SU-DHL-6 (cell line): ENCODE results near the gene GLI3.

Experiments
- H2AFZ ChIP-seq: fragments of 200-600 bp; sonication (generic); 2 replicates; pipeline ENCODE4 v1.6.1; 2014; ENCODE audit warnings: low read depth, mild to moderate bottlenecking, moderate library complexity, mixed read lengths, antibody characterized with exemption, low read length; ENCODE audit not compliant: severe bottlenecking
- H3F3A ChIP-seq: fragments of 200-600 bp; shearing (Covaris generic); 2 replicates; pipeline ENCODE4 v1.6.0; 2016; ENCODE audit warnings: antibody characterized with exemption, mild to moderate bottlenecking; ENCODE audit not compliant: insufficient read depth
- H3K27ac ChIP-seq: fragments of 200-600 bp; sonication (generic); 2 replicates; pipeline ENCODE4 v1.5.1; 2016; ENCODE audit warnings: low read depth, mild to moderate bottlenecking, low read length, moderate library complexity, mixed read lengths
- H3K27me3 ChIP-seq: fragments of 200-600 bp; sonication (generic), shearing (Covaris generic); 2 replicates; pipeline ENCODE4 v1.6.0; 2014; ENCODE audit warnings: mild to moderate bottlenecking, low read length
- H3K36me3 ChIP-seq: fragments of 200-600 bp; sonication (generic); 2 replicates; pipeline ENCODE4 v1.6.1; 2014; ENCODE audit warnings: mild to moderate bottlenecking, low read length, mixed read lengths
- H3K4me2 ChIP-seq: fragments of 300-600, 200-600 bp; shearing (Covaris generic), sonication (generic); 2 replicates; pipeline ENCODE4 v1.6.0; 2014; ENCODE audit warnings: low read length, low read depth, mild to moderate bottlenecking; ENCODE audit not compliant: poor library complexity, severe bottlenecking
- H3K4me3 ChIP-seq: fragments of 200-600 bp; sonication (generic); 2 replicates; pipeline ENCODE4 v1.5.1; 2014; ENCODE audit warnings: antibody characterized with exemption, low read length, mild to moderate bottlenecking, mixed read lengths; ENCODE audit not compliant: insufficient read depth, poor library complexity, severe bottlenecking
- H3K79me2 ChIP-seq: fragments of 200-600 bp; sonication (generic); 2 replicates; pipeline ENCODE4 v1.6.1; 2014; ENCODE audit warnings: mild to moderate bottlenecking, low read length, moderate library complexity; ENCODE audit not compliant: insufficient read depth
- H3K9ac ChIP-seq: fragments of 200-600 bp; sonication (generic); 2 replicates; pipeline ENCODE4 v1.7.0; 2014; ENCODE audit warnings: mild to moderate bottlenecking, low read length
- H3K9me2 ChIP-seq: fragments of 200-600 bp; sonication (generic); replicated peaks from 2 replicates; pipeline ENCODE4 v1.6.1; 2014; ENCODE audit warnings: low read length; ENCODE audit not compliant: insufficient read depth
- H3K9me3 ChIP-seq: fragments of 200-600 bp; sonication (generic); 2 replicates; pipeline ENCODE4 v1.6.1; 2014; ENCODE audit warnings: low read length, mixed read lengths; ENCODE audit not compliant: insufficient read depth
- H4K20me1 ChIP-seq: fragments of 200-600 bp; sonication (generic); 2 replicates; pipeline ENCODE4 v1.6.1; 2014; ENCODE audit warnings: low read depth, mild to moderate bottlenecking, antibody characterized with exemption, low read length, moderate library complexity, mixed read lengths
- CTCF ChIP-seq: fragments of 200-600 bp; sonication (generic); IDR thresholded peaks from one replicate; pipeline ENCODE4 v1.5.1; 2017; ENCODE audit warnings: antibody characterized with exemption, mild to moderate bottlenecking, low read length, moderate library complexity; ENCODE audit not compliant: insufficient read depth, poor library complexity, severe bottlenecking
- EZH2phosphoT487 ChIP-seq: fragments of 200-600 bp; sonication (generic), shearing (Covaris generic); conservative IDR thresholded peaks from 2 replicates; pipeline ENCODE4 v1.6.1; 2018; ENCODE audit warnings: mild to moderate bottlenecking, antibody characterized with exemption, low read length, moderate library complexity, mixed read lengths

Gene GLI3

GRCh38 chr7:41994036-41994745, 242.8 kb downstream of the GLI3 start:
- H3K9me3 ChIP-seq: no peaks in the 10 kb centered on the region

DNA sequence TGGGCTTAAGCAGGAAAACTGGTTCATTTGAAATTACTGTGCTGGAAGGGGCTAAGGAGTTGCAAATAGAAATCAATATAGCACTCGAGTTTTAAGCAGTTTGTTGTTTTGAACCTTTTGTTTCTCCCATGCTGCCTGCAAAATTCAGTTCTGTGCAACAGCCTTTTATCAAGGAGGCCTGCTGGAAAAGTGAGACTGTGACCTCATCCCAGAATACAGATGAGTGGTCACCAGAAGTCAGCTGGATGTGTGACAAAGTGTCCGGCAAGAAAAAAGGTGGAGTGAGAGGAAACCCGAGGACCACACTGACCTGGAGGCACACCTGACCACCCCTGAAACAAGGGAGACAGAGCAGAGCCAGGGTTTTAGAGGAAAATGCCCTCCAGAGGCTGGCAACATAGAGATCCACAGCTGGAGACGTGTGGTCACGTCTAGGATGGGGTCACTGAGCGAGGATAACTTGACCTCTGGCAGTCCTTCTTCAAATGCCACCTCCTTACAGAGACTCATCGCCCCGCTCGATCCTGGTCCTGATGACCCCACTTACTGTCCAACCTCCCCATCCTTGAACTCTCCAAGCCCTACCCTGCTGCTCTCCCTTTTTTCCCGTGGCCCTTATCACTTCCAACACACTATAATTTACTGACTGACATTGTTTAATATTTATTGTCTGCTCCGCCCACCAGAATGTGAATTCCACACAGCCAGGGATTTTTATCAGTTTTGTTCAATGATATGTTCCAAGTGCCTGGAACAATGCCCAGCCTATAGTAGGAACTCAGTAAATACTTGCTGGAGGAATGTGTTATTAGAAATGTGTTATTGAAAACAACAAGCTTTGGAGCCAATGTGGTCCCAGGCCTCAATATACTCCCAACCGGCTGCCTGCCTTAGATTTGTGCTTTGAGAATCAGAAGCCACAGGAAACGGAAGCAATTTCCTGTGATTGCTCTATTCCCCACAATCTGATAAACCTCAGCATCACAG, 243.8 kb downstream of the GLI3 start:
- Histone ChIP-seq H3F3A (no peaks in the 10 kb centered on the region), H3K36me3 (no peaks in the 10 kb centered on the region), H3K9me3 (no peaks in the 10 kb centered on the region), H3K9ac (no peak overlapping the region), H3K27ac (no peak overlapping the region), H3K4me2 (no peak overlapping the region), H3K27me3 (no peaks in the 10 kb centered on the region), H2AFZ (no peak overlapping the region), H3K4me3 (no peak overlapping the region), H3K9me2 (no peaks in the 10 kb centered on the region), H4K20me1 (no peaks in the 10 kb centered on the region), H3K79me2 (no peaks in the 10 kb centered on the region)
- TF ChIP-seq EZH2phosphoT487 (no peak), CTCF (no peak)

More at GRCh38 chr7:41994036-41994745, 242.8 kb downstream of the GLI3 start:
- Histone ChIP-seq H3K27me3 (no peaks in the 10 kb centered on the region), H2AFZ (no peak overlapping the region), H3K4me3 (no peak overlapping the region), H3K79me2 (no peaks in the 10 kb centered on the region), H3F3A (no peaks in the 10 kb centered on the region), H4K20me1 (no peaks in the 10 kb centered on the region), H3K27ac (no peak overlapping the region), H3K4me2 (no peak overlapping the region), H3K9ac (no peak overlapping the region), H3K9me2 (no peaks in the 10 kb centered on the region), H3K36me3 (no peaks in the 10 kb centered on the region)
- no peak for TF ChIP-seq CTCF
- no peak for TF ChIP-seq EZH2phosphoT487

DNA sequence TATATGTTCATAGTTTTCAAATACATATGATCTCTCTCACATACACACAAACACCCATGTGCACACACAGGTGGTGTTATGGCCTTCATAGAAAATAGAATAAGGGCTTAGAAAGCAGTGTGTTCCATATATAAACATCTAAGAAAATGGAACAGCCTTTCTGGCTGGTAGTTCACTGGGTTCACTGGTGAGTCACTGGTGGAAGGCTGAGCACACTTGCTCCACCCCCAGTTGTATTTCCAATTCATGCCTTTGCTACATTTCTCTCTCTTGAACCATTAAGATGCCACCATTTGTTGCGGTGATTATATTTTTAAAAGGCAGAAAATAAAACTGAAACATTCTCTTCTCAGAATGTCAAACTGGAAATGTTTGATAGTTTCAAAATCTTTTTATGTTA, 252.1 kb downstream of the GLI3 start:
- TF ChIP-seq CTCF: no peak
- no peak overlapping the region for H3K4me2 ChIP-seq
- no peaks in the 10 kb centered on the region for H3K79me2 ChIP-seq
- no peaks in the 10 kb centered on the region for H3K9me3 ChIP-seq
- no peak overlapping the region for H2AFZ ChIP-seq
- H3F3A ChIP-seq: no peaks in the 10 kb centered on the region
- no peaks in the 10 kb centered on the region for H3K27me3 ChIP-seq
- H3K9ac ChIP-seq: no peak overlapping the region
- H3K4me3 ChIP-seq: no peak overlapping the region
- no peaks in the 10 kb centered on the region for H4K20me1 ChIP-seq
- H3K36me3 ChIP-seq: no peaks in the 10 kb centered on the region
- H3K27ac ChIP-seq: no peak overlapping the region
- no peaks in the 10 kb centered on the region for H3K9me2 ChIP-seq
